Peyer's patch (tissue), 4 donors: ENCODE results near the gene APOL4. TPM values are rescaled to one million over a fixed set of nuclear protein-coding genes. Genes with fewer than 3 reads are reported as not detected.

Source experiments
- DNase-seq, 3 donors: peaks; one replicate each; pipeline ENCODE4 v3.0.0-alpha.2; 2017 to 2019
- H3K27ac ChIP-seq, 4 donors: fragments of 200-600 bp; sonication (generic); one replicate each; pipeline ENCODE4 v1.5.1; 2016 to 2019
- H3K27me3 ChIP-seq, 2 donors: fragments of 200-600 bp; sonication (generic); one replicate each; pipeline ENCODE4 v1.5.1; 2019
- H3K36me3 ChIP-seq, 3 donors: fragments of 200-600 bp; sonication (generic); one replicate each; pipeline ENCODE4 v1.5.1; 2016 to 2019
- H3K4me1 ChIP-seq, 4 donors: fragments of 200-600 bp; sonication (generic); one replicate each; pipeline ENCODE4 v1.5.1; 2016 to 2019
- H3K4me3 ChIP-seq, 4 donors: fragments of 200-600 bp; sonication (generic); 1 replicate in 3 of 4; 2 replicates in 1 of 4; pipeline ENCODE4 v1.5.1; 2016 to 2019; ENCODE audit warnings: mild to moderate bottlenecking in 1 of 4
- H3K9me3 ChIP-seq, 4 donors: fragments of 200-600 bp; sonication (generic); one replicate each; pipeline ENCODE4 v1.5.1; 2016 to 2019; ENCODE audit warnings: mild to moderate bottlenecking in 1 of 4
- CTCF ChIP-seq, 6 experiments: fragments of 450-650 bp in 4 of 6; fragments of 200-600 bp in 2 of 6; sonication (generic) in 1 of 6; IDR thresholded peaks; one replicate each; pipeline ENCODE4 v1.5.1; 2017 to 2019; ENCODE audit warnings: antibody characterized with exemption in 6 of 6, mild to moderate bottlenecking in 3 of 6, moderate library complexity in 1 of 6
- POLR2A ChIP-seq, 2 donors: fragments of 450-650 bp; IDR thresholded peaks; one replicate each; pipeline ENCODE4 v1.5.1; 2017; ENCODE audit warnings: antibody characterized with exemption in 2 of 2, mild to moderate bottlenecking in 2 of 2, moderate library complexity in 2 of 2
- total RNA-seq, 4 donors: library from RNA; depleted of rRNA; stranded (reverse); fragments of >200 nt; gene quantifications; one replicate each; pipeline ENCODE4 v1.1.0, GENCODE V29; 2016

The APOL4 gene
- total RNA-seq, 4 donors from 2014 or later, result 0.35 to 3.3 (median 2.5) TPM; not detected in 1

- Histone ChIP-seq H3K4me1 (no peaks in the 10 kb centered on the region), H3K27me3 (no peaks in the 10 kb centered on the region), H3K9me3 (no peaks in the 10 kb centered on the region), H3K4me3 (no peak overlapping the region), H3K27ac (peak overlapping the region in 1 of 4 donors; percentile 25), H3K36me3 (peaks cover 0 to 37% (median 0%) of the 10 kb centered on the region in 3 donors)
- peak in 1 of 3 donors; percentile 74 for DNase-seq
- TF ChIP-seq POLR2A (IDR thresholded peaks at IDR 0.05) (no peak), CTCF (IDR thresholded peaks at IDR 0.05) (peak; percentile 11 to 79 (median 64))
Measured at GRCh38 chr22:36144886-36145541, 56.6 kb downstream of the APOL4 start.

GRCh38 chr22:36143956-36144355 is 57.7 kb downstream of the APOL4 start:
- Histone ChIP-seq H3K27ac (peak overlapping the region in 2 of 4 donors; percentile 72 to 91), H3K4me1 (no peaks in the 10 kb centered on the region), H3K27me3 (no peaks in the 10 kb centered on the region), H3K36me3 (peaks cover 0 to 34% (median 0%) of the 10 kb centered on the region in 3 donors), H3K9me3 (no peaks in the 10 kb centered on the region), H3K4me3 (no peak overlapping the region)
- TF ChIP-seq CTCF (IDR thresholded peaks at IDR 0.05), result no peak
- no peak for TF ChIP-seq POLR2A (IDR thresholded peaks at IDR 0.05)
- DNase-seq, result peak in 1 of 3 donors; percentile 25

- peak in 1 of 6 experiments; percentile 10 for TF ChIP-seq CTCF (IDR thresholded peaks at IDR 0.05)
- no peak for TF ChIP-seq POLR2A (IDR thresholded peaks at IDR 0.05)
- H3K27ac ChIP-seq, result peak overlapping the region in 2 of 4 donors; percentile 72 to 91
- DNase-seq, result peak in 2 of 3 donors; percentile 61 to 67
Measured at GRCh38 chr22:36143066-36143815, 58.4 kb downstream of the APOL4 start.

GRCh38 chr22:36141481-36141880 is 60.1 kb downstream of the APOL4 start:
- TF ChIP-seq POLR2A (IDR thresholded peaks at IDR 0.05) (no peak), CTCF (IDR thresholded peaks at IDR 0.05) (no peak)
- Histone ChIP-seq H3K4me3 (no peak overlapping the region), H3K27ac (no peak overlapping the region), H3K27me3 (no peaks in the 10 kb centered on the region), H3K36me3 (peaks cover 0 to 25% (median 0%) of the 10 kb centered on the region in 3 donors), H3K4me1 (no peaks in the 10 kb centered on the region), H3K9me3 (no peaks in the 10 kb centered on the region)
- no peak for DNase-seq

More at GRCh38 chr22:36143066-36143815, 58.4 kb downstream of the APOL4 start:
- H3K4me3 ChIP-seq, result no peak overlapping the region
- no peaks in the 10 kb centered on the region for H3K27me3 ChIP-seq
- no peaks in the 10 kb centered on the region for H3K4me1 ChIP-seq
- H3K9me3 ChIP-seq, result no peaks in the 10 kb centered on the region
- peaks cover 0 to 27% (median 0%) of the 10 kb centered on the region in 3 donors for H3K36me3 ChIP-seq

Other genes with a start within 250 kb of the APOL4 start
- 10 to 100 TPM; 39.4 to 80.0 (median 52.9) TPM for gene RBFOX2, start 173.0 kb downstream of the APOL4 start, total RNA-seq
- 10 to 100 TPM; 14.8 to 98.2 (median 16.5) TPM for gene APOL3, start 41.1 kb downstream of the APOL4 start, total RNA-seq
- gene APOL2, start 37.7 kb upstream of the APOL4 start, total RNA-seq, result 10 to 100 TPM; 48.7 to 55.2 (median 52.3) TPM
- 10 to 100 TPM; 12.2 to 23.9 (median 19.8) TPM for gene APOL1, start 51.3 kb upstream of the APOL4 start, total RNA-seq
- 100 to 1,000 TPM; 337 to 553 (median 433) TPM for gene MYH9, start 186.2 kb upstream of the APOL4 start, total RNA-seq